ENCODE measurements around the gene DNM2.
"Not testable (repeated sequence)": the region's sequence is repeated elsewhere in the genome, so short reads cannot be mapped to it uniquely, and the experiment has no call there.

Gene DNM2

DNA sequence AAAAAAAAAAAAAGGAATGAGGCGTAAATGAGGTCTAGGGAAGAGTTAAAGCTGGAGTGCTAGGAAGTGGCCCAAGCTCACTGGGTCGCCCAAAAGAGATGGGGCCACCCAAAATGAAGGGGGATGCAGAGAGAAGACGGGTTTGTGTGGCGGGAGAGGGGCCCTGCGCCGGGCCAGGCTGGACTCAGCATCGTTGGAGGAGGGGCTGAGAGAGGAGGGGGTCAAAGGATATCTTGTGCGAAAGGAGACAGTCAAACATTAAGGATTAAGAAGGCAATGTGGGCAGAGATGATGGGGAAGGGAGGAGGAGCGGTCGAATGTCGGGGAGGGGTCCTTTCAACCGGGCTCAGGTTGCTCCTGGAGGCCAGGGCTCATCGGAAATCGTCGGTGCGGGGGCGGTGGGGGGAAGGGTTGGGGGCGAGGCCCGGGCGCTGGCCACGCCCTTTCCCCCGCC, 152.6 kb downstream of the DNM2 start:
- no peak for DNase-seq (ENCODE audit: low read depth)

DNA sequence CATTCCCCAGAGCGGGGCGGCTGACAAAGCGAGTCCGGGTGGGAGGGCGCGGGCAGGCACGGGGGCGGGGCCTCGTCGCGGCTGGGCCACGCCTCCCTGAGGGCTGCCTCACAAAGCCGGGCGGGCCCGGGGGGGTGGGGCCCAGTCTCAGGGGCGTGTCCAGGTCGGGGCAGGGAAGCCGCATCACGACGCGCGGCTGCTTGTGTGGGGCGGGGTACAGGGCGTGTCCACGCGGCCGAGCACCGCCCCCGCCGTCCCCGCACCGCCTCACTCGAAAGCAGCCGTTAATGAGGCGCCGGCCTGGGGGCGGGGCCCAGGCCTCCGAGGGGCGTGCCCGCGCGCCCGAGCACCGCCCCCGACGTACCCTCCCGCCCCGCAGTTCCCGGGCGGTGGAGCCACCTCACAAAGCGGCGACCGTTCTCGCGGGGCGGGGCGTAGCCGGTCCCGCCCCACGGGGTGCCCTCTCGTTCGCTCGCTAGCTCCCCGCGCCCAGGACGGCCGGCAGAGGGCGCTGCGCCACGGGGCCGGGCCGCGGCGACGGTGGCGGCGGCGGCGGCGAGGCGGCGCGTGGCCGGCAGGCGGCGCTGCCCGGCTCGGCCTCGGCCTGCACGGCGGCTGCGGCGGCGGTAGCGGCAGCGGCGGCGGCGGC, 153.2 kb downstream of the DNM2 start, which contains the start of gene CARM1:
Gene CARM1, plus strand, starts transcription at position 599 of the 649 bp plus-strand sequence. CDS start 150 bp downstream, outside the sequence.
- DNase-seq (ENCODE audit: low read depth), result peak; percentile 99

DNA sequence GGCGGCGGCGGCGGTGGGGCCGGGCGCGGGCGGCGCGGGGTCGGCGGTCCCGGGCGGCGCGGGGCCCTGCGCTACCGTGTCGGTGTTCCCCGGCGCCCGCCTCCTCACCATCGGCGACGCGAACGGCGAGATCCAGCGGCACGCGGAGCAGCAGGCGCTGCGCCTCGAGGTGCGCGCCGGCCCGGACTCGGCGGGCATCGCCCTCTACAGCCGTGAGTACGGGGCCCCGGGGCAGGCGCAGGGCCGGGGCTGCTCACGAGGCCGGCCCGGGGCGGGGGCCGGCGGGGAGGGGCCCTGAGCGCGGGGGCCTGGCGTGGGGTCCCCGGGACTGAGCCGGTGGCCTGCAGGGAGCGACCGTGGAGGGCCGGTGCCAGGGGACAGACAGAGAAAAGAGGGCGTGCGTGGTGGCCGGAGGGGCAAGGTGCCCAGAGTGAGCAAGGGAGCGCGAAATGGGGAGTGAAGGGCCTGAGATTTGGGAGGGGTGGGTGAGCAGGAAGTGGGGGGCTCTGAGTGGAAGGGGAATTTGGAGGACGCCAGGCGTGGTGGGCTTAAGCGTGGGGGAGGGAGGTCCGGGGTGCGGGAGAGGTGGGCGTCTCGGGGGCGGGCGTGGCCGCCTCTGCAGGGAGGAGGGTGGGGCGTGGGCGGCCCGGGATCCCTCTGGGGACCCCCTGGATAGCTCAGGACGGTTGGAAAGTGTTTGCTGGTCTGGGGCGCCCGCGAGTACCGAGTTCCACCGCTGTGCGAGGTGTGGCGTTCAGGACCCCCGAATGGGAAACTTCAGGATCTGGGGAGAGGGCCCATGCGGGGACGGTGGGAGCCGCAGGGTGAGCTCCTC, 154.0 kb downstream of the DNM2 start:
- DNase-seq (ENCODE audit: low read depth), result no peak

DNA sequence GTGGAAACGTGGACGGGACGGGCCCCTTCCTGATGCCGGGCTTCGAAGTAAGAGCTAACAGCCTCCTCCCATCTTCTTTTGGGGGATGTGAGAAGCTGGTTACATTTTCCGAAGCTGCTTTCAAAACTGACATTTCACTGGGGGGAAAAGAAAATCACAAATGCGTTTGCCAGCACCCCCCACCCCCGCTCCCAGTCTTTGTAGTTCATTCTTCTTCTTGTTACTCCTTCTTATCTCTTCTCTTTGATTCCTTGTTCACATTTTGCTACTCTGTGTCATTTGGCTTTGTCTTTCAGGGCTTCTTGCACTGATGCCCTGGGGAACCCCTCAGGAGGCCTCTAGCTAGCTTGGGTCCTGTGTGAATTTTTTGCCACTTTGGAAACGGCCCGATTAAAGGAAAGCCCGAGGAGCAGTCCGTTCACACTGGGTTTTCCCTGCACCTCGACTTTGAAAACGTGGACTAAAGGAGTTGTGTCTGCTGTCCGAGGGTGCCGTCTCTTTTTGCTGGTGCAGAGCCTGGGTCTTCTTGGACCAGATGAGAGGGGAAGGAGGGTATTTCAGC, 154.7 kb downstream of the DNM2 start:
- DNase-seq (ENCODE audit: low read depth), result no peak

DNA sequence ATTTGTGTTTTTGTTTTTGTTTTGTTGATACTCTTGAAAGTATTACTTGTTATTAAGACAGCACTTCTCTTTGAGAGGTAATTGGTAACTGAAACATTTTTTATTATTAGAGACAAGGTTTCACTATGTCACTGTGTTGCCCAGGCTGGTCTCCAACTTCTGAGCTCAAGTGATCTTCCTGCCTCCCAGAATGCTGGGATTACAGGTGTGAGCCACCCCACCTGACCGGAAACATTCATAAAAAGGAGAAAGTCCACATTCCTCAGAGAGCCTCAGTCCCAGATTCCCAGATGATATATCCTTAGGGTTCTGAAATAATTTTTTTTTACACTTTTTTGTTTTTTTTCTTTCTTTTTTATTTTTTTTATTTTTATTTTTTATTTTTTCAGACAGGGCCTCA, 156.1 kb downstream of the DNM2 start:
- no peak for DNase-seq (ENCODE audit: low read depth)

DNA sequence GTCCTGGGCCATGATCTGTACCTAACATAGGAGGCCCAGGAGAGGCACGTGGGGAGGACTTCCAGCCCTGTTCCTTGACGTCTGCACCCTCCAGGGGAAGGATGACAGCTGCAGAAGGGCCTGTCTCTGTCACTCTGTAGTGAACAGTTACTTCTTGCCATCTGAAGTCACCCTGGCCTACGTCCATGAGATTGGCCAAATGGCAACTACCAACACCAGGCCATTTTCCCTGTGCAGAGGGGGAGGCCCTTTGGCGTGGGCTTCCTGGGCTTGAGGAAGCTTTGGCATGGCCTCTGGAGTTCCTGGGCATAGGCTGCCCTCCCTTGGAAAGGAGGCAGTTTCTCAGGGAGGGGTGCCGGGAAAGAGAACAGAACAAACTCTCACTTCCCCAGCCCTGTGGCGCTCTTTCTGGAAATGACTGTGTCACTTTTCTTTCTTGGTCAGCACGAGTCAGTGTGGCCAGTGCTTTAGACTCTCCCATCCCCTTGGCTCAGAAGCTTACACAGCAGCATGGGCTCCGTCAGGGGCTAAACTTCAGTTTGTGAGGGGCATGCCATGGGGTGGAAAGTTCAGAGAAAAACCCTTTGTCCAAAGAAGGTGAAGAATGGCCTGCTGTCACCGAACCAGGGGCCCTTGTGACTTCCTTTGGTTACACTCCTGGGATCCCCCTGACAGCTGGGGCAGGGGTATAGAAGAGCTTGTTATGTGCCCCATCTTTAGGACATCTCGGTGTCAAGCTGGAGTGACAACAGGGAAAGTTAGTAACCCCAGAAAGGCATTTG, 158.8 kb downstream of the DNM2 start:
- DNase-seq (ENCODE audit: low read depth), result no peak

DNA sequence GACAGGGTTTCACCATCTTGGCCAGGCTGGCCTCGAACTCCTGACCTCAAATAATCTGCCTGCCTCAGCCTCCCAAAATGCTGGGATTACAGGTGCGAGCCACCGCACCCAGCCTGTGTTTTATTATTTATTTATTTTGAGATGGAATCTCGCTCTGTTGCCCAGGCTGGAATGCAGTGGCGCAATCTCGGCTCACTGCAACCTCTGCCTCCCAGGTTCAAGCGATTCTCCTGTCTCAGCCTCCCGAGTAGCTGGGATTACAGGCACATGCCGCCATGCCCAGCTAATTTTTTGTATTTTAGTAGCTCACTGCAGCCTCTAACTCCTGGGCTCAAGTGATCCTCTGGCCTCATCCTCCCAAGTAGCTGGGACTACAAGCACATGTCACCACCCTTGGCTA, 159.7 kb downstream of the DNM2 start:
- not testable (repeated sequence) for DNase-seq (ENCODE audit: low read depth)

DNA sequence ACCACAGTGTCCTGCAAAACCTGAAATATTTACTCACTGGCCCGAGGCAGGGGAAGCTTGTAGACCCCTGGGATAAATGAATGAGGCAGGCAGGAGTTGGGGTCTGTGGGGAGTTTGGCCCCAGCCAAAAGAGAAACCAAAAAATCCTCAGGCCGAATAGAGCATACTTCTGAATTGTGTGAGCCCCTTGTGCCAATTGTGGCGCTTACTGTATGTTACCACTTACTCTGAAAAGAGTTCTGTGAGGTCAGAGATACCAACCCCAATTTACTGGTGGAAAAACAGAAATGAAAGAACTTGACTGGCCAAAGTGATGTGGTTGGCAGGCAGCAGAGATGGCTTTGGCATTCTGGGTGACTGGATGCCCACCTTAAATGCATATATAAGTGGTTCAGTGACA, 160.4 kb downstream of the DNM2 start:
- no peak for DNase-seq (ENCODE audit: low read depth)
